D721Med (cell line): ENCODE measurements around the gene KRTAP10-7.
"Not testable (repeated sequence)": the region's sequence is repeated elsewhere in the genome, so short reads cannot be mapped to it uniquely, and the experiment has no call there.

ENCODE experiments used
- DNase-seq: peaks from one replicate; pipeline ENCODE4 v3.0.0; 2011; ENCODE audit warnings: low spot score; ENCODE audit not compliant: insufficient read length
- FAIRE-seq: peaks from 2 replicates; lab custom pipeline; 2011; peaks lifted over from hg19 to GRCh38; lab: Jason Lieb, UNC
- CTCF ChIP-seq: IDR thresholded peaks from 2 replicates; pipeline ENCODE4 v1.5.1; 2012; ENCODE audit warnings: mild to moderate bottlenecking, control low read depth; ENCODE audit not compliant: insufficient read depth; ENCODE audit errors: missing control alignments

KRTAP10-7 gene

DNA sequence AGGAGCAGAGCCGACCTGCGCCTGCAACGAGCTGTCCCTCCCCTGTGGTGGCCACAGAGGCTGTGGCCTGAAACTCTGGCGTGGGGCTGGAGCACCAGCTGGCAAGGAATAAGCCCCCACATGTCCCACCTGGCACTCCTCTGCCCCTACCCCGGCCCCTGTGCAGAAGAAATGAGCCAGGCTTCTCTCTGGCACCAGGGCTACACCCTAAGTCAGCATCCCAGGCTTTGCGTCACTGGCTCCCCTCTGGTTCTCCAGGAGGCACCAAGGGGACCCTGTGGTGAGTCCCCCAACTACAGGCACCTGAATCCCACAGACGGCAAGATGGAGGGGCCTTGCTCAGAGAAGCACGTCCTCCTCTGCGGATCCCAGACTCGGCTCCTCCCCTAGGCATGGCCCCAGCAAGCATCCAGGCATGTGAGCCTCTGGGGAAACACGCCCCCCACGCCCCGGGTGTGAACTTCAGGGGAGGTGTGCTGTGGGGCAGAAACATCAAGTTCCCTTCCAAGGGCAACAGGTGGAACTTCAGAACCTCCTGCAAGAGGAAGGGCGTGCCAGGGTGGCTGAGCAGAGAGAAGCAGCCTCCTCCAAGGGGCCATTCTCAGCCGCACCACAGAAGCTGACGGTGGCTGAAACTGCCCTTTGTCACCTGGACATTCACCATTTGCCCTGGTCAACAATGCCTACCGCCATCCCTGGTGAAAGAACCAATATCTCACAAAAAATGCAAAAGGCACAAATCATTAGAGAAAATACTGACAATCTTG is 2.9 kb downstream of the KRTAP10-7 start:
- FAIRE-seq (no peak), DNase-seq (no peak)
- no peak for TF ChIP-seq CTCF

DNA sequence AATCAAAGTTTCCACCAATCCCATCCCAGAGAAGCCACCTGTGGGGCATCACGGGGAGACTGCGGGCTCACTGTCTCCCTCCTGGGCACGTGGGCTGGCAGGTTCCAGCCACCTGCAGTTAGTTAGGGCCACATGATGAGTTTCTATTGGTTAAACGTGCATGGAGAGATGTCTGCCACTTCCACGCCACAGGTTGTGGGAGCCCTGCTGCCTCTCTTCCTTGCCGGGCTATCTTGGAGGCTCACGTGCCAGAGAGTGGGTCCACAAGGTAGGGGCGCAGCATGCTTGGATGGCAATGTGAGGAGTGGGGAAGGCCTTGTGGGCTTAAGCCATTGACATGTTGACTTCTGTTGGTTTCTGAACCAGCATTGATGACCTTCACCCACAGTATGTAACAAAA is 3.5 kb downstream of the KRTAP10-7 start:
- TF ChIP-seq CTCF, result no peak
- DNase-seq (no peak), FAIRE-seq (no peak)

DNA sequence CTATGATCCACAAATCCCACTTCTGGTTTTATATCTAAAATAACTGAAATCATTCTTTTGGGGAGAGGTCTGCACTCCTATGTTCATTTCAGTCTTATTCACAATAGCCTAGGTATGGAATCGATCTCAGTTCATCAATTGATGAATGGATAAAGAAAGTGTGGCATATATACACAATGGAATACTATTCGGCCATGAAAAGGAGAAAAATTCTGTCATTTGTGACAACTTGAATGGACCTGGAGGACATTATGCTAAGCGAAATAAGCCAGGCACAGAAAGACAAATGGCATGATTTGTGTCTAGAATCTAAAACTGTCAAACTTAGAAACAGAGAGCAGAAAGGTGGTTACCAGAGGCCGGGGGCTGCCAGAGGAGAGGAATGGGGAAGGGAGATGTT is 6.1 kb downstream of the KRTAP10-7 start:
- no peak for TF ChIP-seq CTCF
- FAIRE-seq (no peak), DNase-seq (no peak)

DNA sequence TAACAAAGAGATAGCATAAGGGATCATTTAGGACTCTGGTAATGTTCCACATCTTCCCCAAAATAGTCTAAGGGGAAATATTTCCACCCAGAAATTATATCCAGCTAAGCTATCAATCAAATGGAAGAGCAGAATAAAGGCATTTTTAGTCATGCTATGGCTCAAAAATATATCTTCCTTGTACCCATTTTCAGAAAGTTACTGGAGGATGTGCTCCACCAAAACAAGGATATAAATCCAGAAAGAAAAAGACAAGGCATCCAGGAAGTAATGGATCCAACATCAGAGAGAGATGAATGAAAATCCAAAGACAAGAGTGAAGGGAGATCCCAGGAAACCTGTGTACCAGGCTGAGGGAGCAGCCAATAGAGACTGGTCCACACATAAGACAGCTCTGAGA is 8.8 kb downstream of the KRTAP10-7 start:
- DNase-seq, result no peak
- TF ChIP-seq CTCF, result no peak
- FAIRE-seq, result no peak

DNA sequence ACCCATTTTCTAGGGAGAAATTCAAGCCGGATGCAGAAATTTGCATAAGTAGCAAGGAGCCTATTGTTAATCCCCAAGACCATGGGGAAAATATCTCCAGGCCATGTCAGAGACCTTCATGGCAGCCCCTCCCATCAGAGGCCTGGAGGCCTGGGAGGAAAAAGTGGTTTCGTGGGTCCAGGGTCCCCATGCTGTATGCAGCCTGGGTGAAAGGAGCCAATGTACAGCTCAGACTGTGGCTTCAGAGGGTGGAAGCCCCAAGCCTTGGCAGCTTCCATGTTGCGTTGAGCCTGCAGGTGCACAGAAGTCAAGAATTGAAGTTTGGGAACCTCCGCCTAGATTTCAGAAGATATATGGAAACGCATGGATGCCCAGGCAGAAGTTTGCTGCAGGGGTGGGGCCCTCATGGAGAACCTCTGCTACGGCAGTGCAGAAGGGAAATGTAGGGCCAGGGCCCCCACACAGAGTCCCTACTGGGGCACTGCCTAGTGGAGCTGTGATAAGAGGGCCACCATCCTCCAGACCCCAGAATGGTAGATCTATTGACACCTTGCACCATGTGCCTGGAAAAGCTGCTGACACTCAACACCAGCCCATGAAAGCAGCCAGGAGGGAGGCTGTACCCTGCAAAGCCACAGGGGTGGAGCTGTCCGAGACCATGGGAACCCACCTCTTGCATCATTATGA is 9.9 kb downstream of the KRTAP10-7 start:
- not testable (repeated sequence) for DNase-seq, FAIRE-seq

DNA sequence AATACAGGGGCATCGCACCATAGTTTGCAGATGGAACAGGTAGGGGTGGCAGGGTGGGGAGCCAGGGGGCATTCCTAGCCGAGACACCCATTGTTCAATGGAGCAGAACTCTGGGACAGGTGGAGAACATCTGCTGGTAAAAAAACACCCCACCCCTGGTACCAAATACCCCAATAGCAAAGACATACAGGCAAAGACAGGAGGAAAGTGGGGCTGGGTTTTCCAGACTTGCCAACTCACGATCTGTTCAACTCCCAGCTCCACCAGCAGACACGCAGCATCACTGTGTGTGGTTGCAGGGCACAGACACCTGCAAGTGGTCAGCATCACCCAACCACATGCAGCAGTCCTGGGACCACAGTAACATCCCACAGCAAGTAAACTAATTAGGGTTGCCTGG is 11.2 kb downstream of the KRTAP10-7 start:
- FAIRE-seq (no peak), DNase-seq (no peak)
- TF ChIP-seq CTCF, result no peak

DNA sequence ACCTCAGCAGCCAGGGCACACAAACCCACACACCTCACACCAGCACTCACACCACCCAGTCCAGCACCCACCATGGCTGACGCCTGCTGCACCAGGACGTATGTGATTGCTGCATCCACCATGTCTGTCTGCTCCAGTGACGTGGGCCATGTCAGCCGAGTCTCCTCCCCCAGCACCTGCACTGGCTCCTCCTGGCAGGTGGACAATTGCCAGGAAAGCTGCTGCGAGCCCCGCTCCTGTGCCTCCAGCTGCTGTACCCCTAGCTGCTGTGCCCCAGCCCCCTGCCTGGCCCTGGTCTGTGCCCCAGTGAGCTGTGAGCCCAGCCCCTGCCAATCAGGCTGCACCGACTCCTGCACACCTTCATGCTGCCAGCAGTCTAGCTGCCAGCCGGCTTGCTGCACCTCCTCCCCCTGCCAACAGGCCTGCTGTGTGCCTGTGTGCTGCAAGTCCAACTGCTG is 11.7 kb downstream of the KRTAP10-7 start, which contains the start of gene KRTAP10-8:
Gene KRTAP10-8 (plus strand): TSS at position 51 of the 458 bp plus-strand sequence. CDS start 22 bp downstream, at position 73.
- TF ChIP-seq CTCF, result no peak
- FAIRE-seq, result no peak
- DNase-seq, result no peak
